Measurements from ENCODE around the gene SPHKAP.

SPHKAP gene

DNA sequence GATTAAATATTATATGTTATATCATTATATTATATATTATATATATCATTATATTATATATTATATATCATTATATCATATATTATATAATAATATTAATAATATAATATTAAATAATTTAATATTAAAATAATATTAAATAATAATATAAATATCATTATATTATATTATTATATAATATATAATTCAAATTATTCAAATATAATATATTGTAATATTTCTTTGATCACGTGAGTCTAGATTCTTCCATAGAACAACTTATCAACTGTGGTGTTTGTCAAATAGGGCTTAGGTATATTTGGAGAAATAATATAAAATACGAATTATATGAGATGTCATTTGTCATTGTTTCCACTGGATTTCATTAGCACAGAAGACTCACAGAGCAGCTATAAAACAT, 77.3 kb downstream of the SPHKAP start:
- CTCF ChIA-PET = interaction anchor here (1.6 kb wide), 1 partner anchor 9 kb away, joined by 3 read pairs; no protein-coding TSS in a partner anchor
- POLR2A ChIA-PET = no interaction called here
- DNase-seq (ENCODE audit: extremely low spot score) = no peak
- no peak for TF ChIP-seq CTCF (IDR thresholded peaks at IDR 0.05; ENCODE audit: control extremely low read depth, extremely low read depth, low read depth, missing control alignments)

DNA sequence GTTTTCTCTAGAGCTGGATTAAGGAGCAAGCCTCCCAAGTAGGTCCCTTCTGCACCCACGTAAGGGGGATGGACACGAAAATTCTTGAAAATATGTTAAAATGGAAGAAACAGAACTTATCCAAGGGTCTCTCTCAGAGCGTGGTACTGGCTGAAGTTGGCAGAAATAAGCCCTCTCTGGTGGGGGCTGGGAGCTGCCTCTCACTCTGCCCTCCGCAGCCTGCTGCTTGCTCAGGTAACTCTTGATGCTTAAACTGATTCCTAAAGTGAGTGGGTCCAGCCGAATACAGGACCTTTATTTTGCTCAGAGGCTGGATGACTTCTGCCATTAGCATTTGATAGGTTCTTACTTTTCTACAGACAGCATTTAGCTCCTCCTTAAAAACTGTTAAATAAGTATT, 78.1 kb downstream of the SPHKAP start:
- TF ChIP-seq CTCF (IDR thresholded peaks at IDR 0.05; ENCODE audit: control extremely low read depth, extremely low read depth, low read depth, missing control alignments) = no peak
- no peak for DNase-seq (ENCODE audit: extremely low spot score)
- POLR2A ChIA-PET = no interaction called here
- CTCF ChIA-PET = interaction anchor here (1.6 kb wide), 1 partner anchor 10 kb away, joined by 3 read pairs; no protein-coding TSS in a partner anchor

DNA sequence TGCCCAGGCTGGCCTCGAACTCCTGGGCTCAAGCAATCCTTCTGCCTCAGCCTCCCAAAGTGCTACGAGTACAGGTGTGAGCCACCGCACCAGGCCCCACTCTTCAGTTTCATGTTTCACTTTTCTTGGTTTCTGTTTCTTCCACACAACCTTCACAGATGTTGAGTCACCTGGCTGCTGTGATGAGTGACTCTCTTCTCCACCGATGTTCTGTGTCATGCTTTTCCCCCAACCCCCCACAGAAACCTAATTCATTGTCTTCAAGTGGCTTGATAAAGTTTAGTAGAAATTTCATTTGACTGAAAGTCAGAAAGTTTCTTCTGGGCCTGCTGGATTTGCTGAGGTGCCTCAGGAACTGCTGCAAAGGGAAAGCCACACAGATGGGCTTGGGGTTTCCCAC, 78.5 kb downstream of the SPHKAP start:
- no peak for TF ChIP-seq CTCF (IDR thresholded peaks at IDR 0.05; ENCODE audit: control extremely low read depth, extremely low read depth, low read depth, missing control alignments)
- CTCF ChIA-PET = no interaction called here

DNA sequence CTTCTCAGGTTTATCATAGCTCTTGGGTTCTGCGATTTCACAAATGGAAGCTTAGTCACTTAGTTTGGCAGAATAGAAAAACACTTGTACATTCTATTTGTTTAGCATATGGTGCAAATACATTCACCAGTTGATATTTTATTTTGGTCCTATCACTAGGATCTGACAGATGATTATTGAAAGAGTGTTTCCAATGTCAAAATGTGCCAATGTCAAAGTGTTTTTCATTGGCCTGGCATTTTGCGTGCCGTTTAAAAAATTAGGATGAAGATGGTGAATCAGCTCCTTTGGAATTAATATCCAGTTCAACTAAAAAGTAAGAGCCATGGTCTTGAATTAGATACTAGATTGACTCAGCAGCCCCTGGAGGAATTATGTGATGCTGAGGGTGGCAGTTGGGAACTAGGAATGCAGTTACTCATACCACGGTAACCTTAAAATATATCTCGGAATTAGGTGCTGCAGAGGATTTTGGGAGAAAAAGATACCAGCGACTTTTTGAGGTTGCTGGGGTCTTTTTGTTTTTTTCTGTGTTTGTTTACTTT, 87.0 kb downstream of the SPHKAP start:
- no peak for TF ChIP-seq CTCF (IDR thresholded peaks at IDR 0.05; ENCODE audit: control extremely low read depth, extremely low read depth, low read depth, missing control alignments)
- ChIA-PET CTCF (no interaction called here), POLR2A (interaction anchor here (0.6 kb wide), 1 partner anchor 1099 kb away, joined by 3 read pairs; no protein-coding TSS in a partner anchor)
- DNase-seq (ENCODE audit: extremely low spot score) = no peak

More for the DNA sequence above, 78.5 kb downstream of the SPHKAP start:
- DNase-seq (ENCODE audit: extremely low spot score) = no peak
- POLR2A ChIA-PET = no interaction called here

DNA sequence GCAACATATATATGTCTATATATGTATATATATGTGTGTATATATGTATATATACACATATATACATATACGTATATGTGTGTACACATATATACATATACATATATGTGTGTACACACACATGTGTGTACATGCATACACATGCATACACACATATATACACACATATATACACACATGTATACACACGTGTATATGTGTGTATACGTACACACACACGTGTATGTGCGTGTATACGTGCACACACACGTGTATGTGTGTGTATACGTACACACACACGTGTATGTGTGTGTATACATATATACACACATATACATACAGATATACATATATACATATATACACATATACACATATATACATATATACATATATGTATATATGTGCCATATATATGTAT, 89.4 kb downstream of the SPHKAP start:
- CTCF ChIA-PET = no interaction called here

GRCh38 chr2:228086561-228086960, 94.9 kb downstream of the SPHKAP start:
- no peak for DNase-seq (ENCODE audit: extremely low spot score)
- TF ChIP-seq CTCF (IDR thresholded peaks at IDR 0.05; ENCODE audit: control extremely low read depth, extremely low read depth, low read depth, missing control alignments) = no peak
- POLR2A ChIA-PET = no interaction called here
- CTCF ChIA-PET = interaction anchor here (1.0 to 1.2 kb wide), 2 partner anchors 9 to 12 kb away, joined by 3 to 4 read pairs; no protein-coding TSS in a partner anchor

More for the DNA sequence above, 89.4 kb downstream of the SPHKAP start:
- POLR2A ChIA-PET = no interaction called here
- no peak for DNase-seq (ENCODE audit: extremely low spot score)
- TF ChIP-seq CTCF (IDR thresholded peaks at IDR 0.05; ENCODE audit: control extremely low read depth, extremely low read depth, low read depth, missing control alignments) = no peak

Data from GM10248 (cell line).